GM13976 (cell line): Measurements from ENCODE around the gene DOP1A.

Experiments
- DNase-seq: peaks from one replicate; pipeline ENCODE4 v3.0.0; 2012; ENCODE audit warnings: low spot score
- in situ Hi-C: fragments of 300-500 bp; cut with MboI; formaldehyde crosslinking; loops from one replicate; pipeline ENCODE4 v1.12.0; 2022; ENCODE audit warnings: low sequenced_read_pairs, mixed read lengths, inconsistent platforms; ENCODE audit not compliant: unreplicated experiment
- TF ChIP-seq, protein P1 (sequence below): IDR thresholded peaks from 2 replicates; pipeline ENCODE4 v1.5.1; 2012; ENCODE audit warnings: borderline replicate concordance, mild to moderate bottlenecking; ENCODE audit not compliant: insufficient read depth; ENCODE audit errors: extremely low read depth, missing control alignments, control extremely low read depth

Gene DOP1A

DNA sequence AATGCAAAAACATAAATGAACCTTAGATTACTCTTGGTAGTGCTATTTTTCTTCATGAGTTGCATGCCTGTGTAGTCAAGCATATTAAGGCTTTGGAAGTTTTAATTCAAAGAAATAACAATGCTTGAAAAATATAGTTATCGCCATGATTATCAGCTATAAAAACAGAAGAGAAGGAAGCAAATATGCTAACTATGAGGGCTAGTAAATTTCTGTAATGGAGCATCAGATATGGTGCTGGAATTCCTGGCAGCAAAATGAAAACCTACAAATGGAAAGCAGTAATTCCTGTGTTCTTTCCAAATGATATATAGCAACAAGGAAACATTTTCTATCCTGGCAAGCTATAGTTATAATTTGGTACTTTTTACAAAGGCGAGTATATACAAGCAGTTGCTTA lies 29.7 kb downstream of the DOP1A start:
- TF ChIP-seq, protein P1, sequence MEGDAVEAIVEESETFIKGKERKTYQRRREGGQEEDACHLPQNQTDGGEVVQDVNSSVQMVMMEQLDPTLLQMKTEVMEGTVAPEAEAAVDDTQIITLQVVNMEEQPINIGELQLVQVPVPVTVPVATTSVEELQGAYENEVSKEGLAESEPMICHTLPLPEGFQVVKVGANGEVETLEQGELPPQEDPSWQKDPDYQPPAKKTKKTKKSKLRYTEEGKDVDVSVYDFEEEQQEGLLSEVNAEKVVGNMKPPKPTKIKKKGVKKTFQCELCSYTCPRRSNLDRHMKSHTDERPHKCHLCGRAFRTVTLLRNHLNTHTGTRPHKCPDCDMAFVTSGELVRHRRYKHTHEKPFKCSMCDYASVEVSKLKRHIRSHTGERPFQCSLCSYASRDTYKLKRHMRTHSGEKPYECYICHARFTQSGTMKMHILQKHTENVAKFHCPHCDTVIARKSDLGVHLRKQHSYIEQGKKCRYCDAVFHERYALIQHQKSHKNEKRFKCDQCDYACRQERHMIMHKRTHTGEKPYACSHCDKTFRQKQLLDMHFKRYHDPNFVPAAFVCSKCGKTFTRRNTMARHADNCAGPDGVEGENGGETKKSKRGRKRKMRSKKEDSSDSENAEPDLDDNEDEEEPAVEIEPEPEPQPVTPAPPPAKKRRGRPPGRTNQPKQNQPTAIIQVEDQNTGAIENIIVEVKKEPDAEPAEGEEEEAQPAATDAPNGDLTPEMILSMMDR, result no peak
- in situ Hi-C loops, result no loop called here

DNA sequence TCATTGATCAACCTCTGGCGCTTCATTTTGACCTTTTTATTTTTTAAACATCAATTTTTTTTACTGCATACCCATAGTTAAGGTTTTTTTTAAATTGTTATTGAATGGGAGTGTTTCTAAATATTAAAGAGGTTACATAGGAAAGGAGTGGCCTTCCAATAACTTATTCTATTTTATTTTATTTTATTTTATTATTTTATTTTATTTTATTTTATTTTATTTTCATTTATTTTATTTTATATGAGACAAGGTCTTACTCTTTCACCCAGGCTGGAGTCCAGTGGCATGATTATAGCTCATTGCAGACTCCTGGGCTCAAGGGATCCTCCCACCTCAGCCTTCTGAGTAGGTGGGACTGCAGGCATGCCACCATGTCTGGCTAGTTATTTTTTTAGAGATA lies 30.2 kb downstream of the DOP1A start:
- TF ChIP-seq, protein P1, result no peak
- DNase-seq, result no peak
- in situ Hi-C loops, result no loop called here

More for the DNA sequence above, 29.7 kb downstream of the DOP1A start:
- DNase-seq, result no peak

DNA sequence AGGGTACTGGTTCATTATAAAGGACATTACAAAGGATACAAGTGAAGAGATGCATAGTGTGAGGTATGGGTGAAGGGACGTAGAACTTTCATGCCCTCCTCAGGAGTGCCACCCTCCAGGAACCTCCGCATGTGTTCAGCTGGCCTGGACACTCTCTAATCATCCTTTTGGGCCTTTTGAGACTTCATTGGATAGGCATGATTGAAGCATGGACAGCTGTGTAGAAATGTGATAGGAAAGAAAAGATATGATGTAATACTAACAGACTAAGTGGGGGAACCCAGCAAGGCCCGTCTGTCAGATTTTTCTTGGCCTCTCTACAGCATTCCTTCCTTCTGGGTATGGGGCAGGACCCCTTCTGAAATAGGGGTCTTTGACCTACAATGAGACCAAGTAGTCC lies 31.1 kb downstream of the DOP1A start:
- TF ChIP-seq, protein P1, result no peak
- DNase-seq, result no peak
- in situ Hi-C loops, result no loop called here

DNA sequence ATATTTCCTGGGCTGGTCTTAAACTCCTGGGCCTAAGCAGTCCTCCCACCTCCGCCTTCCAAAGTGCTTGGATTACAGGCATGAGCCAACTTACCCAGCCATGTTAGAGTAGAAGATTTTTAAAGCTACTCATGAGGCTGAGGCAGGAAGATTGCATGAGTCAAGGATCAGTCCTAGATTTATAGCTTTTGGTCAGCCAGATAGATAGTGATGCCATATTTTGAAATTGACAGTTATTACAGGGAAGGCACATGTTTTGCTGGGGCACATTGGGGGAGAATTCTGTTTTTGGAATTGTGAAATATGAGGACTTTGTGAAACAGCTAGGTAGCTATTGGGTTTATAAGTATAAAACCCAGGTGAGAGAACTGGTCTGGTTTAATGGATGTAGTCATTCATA lies 40.9 kb downstream of the DOP1A start:
- TF ChIP-seq, protein P1, result no peak
- in situ Hi-C loops, result no loop called here
- DNase-seq, result no peak

DNA sequence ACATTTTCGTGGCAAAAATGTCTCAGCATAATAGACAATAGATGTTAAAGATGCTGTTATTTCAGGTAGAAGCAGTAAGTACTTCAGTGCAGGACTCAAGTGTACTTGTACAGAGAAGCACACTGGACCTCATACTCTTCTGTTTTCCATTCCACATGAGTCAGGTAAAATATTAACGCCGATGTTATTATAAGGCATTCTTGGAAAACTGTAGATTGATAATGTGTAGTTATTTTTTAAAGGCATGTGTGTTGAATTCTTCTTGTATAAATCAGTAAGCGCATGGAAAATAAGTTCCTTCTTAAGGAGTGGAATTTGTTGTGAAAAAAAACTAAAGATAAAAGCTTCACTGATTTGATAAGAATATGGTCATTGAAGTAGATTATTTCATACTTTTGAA lies 45.8 kb downstream of the DOP1A start:
- TF ChIP-seq, protein P1, result no peak
- in situ Hi-C loops, result no loop called here
- DNase-seq, result no peak

DNA sequence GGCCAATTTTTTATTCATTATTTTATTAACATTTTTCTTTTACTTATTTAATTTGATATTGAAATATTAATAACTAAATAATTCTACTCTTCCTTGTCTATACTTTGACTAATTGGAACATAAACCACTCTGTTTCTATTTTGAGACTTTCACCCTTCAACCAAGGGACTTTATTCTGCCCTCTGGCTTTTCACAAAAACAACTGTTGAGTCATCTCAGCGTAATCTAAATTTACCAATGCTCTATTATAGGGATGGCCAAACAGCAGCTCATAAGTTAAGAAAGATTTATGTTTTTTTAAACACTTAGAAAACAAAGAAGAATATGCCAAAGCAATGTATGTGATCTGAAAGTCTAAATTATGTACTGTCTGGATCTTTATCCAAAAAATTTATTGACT lies 46.7 kb downstream of the DOP1A start:
- in situ Hi-C loops, result no loop called here
- DNase-seq, result no peak
- TF ChIP-seq, protein P1, result no peak

DNA sequence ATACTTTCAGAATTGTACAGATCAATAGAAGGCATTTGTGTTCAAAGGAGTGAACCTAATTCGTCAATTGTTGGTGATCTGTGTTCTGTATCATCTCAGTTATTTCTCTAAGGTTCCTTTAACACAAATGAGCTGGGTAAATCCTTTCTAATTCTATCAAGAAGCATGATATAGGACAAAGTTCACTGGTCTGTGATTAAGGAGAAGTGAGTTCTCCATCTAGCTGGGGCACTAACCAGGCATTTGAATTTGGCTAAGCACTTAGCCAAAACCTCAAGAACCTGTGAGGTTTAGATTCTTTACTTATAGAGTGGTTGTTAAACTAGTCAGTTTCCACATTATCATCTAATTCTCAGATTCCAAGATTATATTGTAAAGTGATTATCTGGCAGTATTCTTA lies 50.3 kb downstream of the DOP1A start:
- TF ChIP-seq, protein P1, result no peak
- DNase-seq, result no peak
- in situ Hi-C loops, result no loop called here
